Forelimb muscle (tissue), 1 donor: ENCODE data around the gene R3HDM4. TPM values are rescaled to one million over a fixed set of nuclear protein-coding genes. Genes with fewer than 3 reads are reported as not detected.
"Not testable (repeated sequence)": the region's sequence is repeated elsewhere in the genome, so short reads cannot be mapped to it uniquely, and the experiment has no call there.

Source experiments
- DNase-seq: peaks from one replicate; pipeline ENCODE4 v3.0.0-alpha.2; 2013; ENCODE audit warnings: low read depth
- polyA plus RNA-seq: library from polyadenylated mRNA; unstranded; fragments of 120-200 nt; gene quantifications from one replicate; pipeline ENCODE4 v1.2.1, GENCODE V29; 2013; ENCODE audit not compliant: insufficient read length

The R3HDM4 gene
- polyA plus RNA-seq, 1 donor, result 27.5 TPM

GRCh38 chr19:861756-862580 is 51.1 kb downstream of the R3HDM4 start:
- DNase-seq, result no peak

GRCh38 chr19:861141-861755 is 51.8 kb downstream of the R3HDM4 start:
- DNase-seq, result no peak

GRCh38 chr19:858868-859843 is 53.9 kb downstream of the R3HDM4 start, which contains the start of gene CFD:
Gene CFD, plus strand, starts transcription at chr19:859664. Its CDS starts 26 bp downstream, at chr19:859690.
- DNase-seq, result no peak

- no peak for DNase-seq
Measured at GRCh38 chr19:858284-858683, 54.7 kb downstream of the R3HDM4 start.

- DNase-seq, result no peak
Measured at GRCh38 chr19:855566-856120, 57.4 kb downstream of the R3HDM4 start.

- DNase-seq, result no peak
Measured at GRCh38 chr19:855142-855541, 57.9 kb downstream of the R3HDM4 start.

- DNase-seq, result no peak
Measured at GRCh38 chr19:854549-854948, 58.5 kb downstream of the R3HDM4 start.

- not testable (repeated sequence) for DNase-seq
Measured at GRCh38 chr19:853614-854220, 59.3 kb downstream of the R3HDM4 start.

- no peak for DNase-seq
Measured at GRCh38 chr19:853014-853585, 59.9 kb downstream of the R3HDM4 start.

- DNase-seq, result no peak
Measured at GRCh38 chr19:852136-853013, 60.6 kb downstream of the R3HDM4 start, which contains the start of gene ELANE. Gene ELANE, plus strand, starts transcription at chr19:852303. Its CDS starts 26 bp downstream, at chr19:852329.

GRCh38 chr19:850979-851335 is 62.1 kb downstream of the R3HDM4 start:
- DNase-seq, result no peak

- DNase-seq, result no peak
Measured at GRCh38 chr19:850221-850978, 62.6 kb downstream of the R3HDM4 start.

- not testable (repeated sequence) for DNase-seq
Measured at GRCh38 chr19:849195-849594, 63.8 kb downstream of the R3HDM4 start.

GRCh38 chr19:848386-848921 is 64.6 kb downstream of the R3HDM4 start:
- DNase-seq, result no peak
